ENCODE results near the gene SLC32A1.
A peak's percentile ranks its signal among the peaks of the same experiment; 100 is the strongest.

The SLC32A1 gene

GRCh38 chr20:38729767-38730166 lies 5.5 kb downstream of the SLC32A1 start:
- no peak for DNase-seq

GRCh38 chr20:38730167-38730988 lies 6.1 kb downstream of the SLC32A1 start:
- H3K27me3 ChIP-seq (ENCODE audit: control insufficient read depth in 1 of 2, insufficient read depth in 1 of 2, low read length in 2 of 2) = peaks cover 97 to 98% of the 10 kb centered on the region in 2 experiments
- no peak overlapping the region for H3K18ac ChIP-seq (ENCODE audit: low read depth in 1 of 2, low read length in 2 of 2)
- no peak overlapping the region for H3K9ac ChIP-seq (ENCODE audit: low read length)
- H4K8ac ChIP-seq (ENCODE audit: low read length) = no peak overlapping the region
- peaks cover 4% of the 10 kb centered on the region for H3K9me3 ChIP-seq (ENCODE audit: control insufficient read depth, low read length)
- H3K36me3 ChIP-seq (ENCODE audit: control insufficient read depth in 1 of 2, insufficient read depth in 2 of 2, low read depth in 1 of 2, low read length in 2 of 2) = no peaks in the 10 kb centered on the region
- H3K4me1 ChIP-seq (ENCODE audit: control insufficient read depth, insufficient read depth, low read depth, low read length) = peaks cover 19% of the 10 kb centered on the region
- no peak overlapping the region for H3K4ac ChIP-seq (ENCODE audit: low read depth in 1 of 2, low read length in 2 of 2)
- no peak overlapping the region for H3K4me2 ChIP-seq (ENCODE audit: low read length, poor library complexity, severe bottlenecking)
- no peaks in the 10 kb centered on the region for H3K79me1 ChIP-seq (replicated peaks; ENCODE audit: low read length, poor library complexity, severe bottlenecking)
- H3K23ac ChIP-seq (ENCODE audit: low read length in 2 of 2) = no peak overlapping the region
- H2BK15ac ChIP-seq (ENCODE audit: low read depth, poor library complexity, severe bottlenecking) = no peak overlapping the region
- no peak overlapping the region for H2BK5ac ChIP-seq (ENCODE audit: low read depth, low read length, poor library complexity, severe bottlenecking)
- H3K27ac ChIP-seq (ENCODE audit: low read length, poor library complexity, severe bottlenecking) = no peak overlapping the region
- no peak overlapping the region for H3K14ac ChIP-seq (ENCODE audit: low read length in 2 of 2)
- DNase-seq = no peak
- H2AK5ac ChIP-seq (ENCODE audit: low read length, severe bottlenecking) = no peak overlapping the region
- H4K91ac ChIP-seq (ENCODE audit: low read length) = no peak overlapping the region
- H2BK120ac ChIP-seq (ENCODE audit: low read depth, low read length) = no peak overlapping the region
- 7% methylated on average over 41 of the region's 41 CpGs for WGBS
- no peak overlapping the region for H3K4me3 ChIP-seq (ENCODE audit: insufficient read depth in 1 of 2, low read depth in 1 of 2, low read length in 2 of 2)
- no peak overlapping the region for H2BK12ac ChIP-seq (ENCODE audit: low read length in 2 of 2)
- no peak overlapping the region for H2AFZ ChIP-seq (ENCODE audit: low read depth, low read length)

More at GRCh38 chr20:38729767-38730166, 5.5 kb downstream of the SLC32A1 start:
- peaks cover 4% of the 10 kb centered on the region for H3K9me3 ChIP-seq (ENCODE audit: control insufficient read depth, low read length)
- H2BK12ac ChIP-seq (ENCODE audit: low read length in 2 of 2) = no peak overlapping the region
- no peaks in the 10 kb centered on the region for H3K79me1 ChIP-seq (replicated peaks; ENCODE audit: low read length, poor library complexity, severe bottlenecking)
- H3K27me3 ChIP-seq (ENCODE audit: control insufficient read depth in 1 of 2, insufficient read depth in 1 of 2, low read length in 2 of 2) = peaks cover 97 to 99% of the 10 kb centered on the region in 2 experiments
- no peak overlapping the region for H3K18ac ChIP-seq (ENCODE audit: low read depth in 1 of 2, low read length in 2 of 2)
- no peak overlapping the region for H3K4me2 ChIP-seq (ENCODE audit: low read length, poor library complexity, severe bottlenecking)
- no peak overlapping the region for H2AK5ac ChIP-seq (ENCODE audit: low read length, severe bottlenecking)
- no peaks in the 10 kb centered on the region for H3K36me3 ChIP-seq (ENCODE audit: control insufficient read depth in 1 of 2, insufficient read depth in 2 of 2, low read depth in 1 of 2, low read length in 2 of 2)
- no peak overlapping the region for H3K27ac ChIP-seq (ENCODE audit: low read length, poor library complexity, severe bottlenecking)
- H3K14ac ChIP-seq (ENCODE audit: low read length in 2 of 2) = no peak overlapping the region
- WGBS = 20% methylated on average over 7 of the region's 7 CpGs
- no peak overlapping the region for H4K91ac ChIP-seq (ENCODE audit: low read length)
- H3K9ac ChIP-seq (ENCODE audit: low read length) = no peak overlapping the region
- no peak overlapping the region for H2BK5ac ChIP-seq (ENCODE audit: low read depth, low read length, poor library complexity, severe bottlenecking)
- H2BK15ac ChIP-seq (ENCODE audit: low read depth, poor library complexity, severe bottlenecking) = no peak overlapping the region
- no peak overlapping the region for H3K23ac ChIP-seq (ENCODE audit: low read length in 2 of 2)
- H2BK120ac ChIP-seq (ENCODE audit: low read depth, low read length) = no peak overlapping the region
- H3K4me3 ChIP-seq (ENCODE audit: insufficient read depth in 1 of 2, low read depth in 1 of 2, low read length in 2 of 2) = no peak overlapping the region
- H4K8ac ChIP-seq (ENCODE audit: low read length) = no peak overlapping the region
- H3K4me1 ChIP-seq (ENCODE audit: control insufficient read depth, insufficient read depth, low read depth, low read length) = peaks cover 23% of the 10 kb centered on the region
- no peak overlapping the region for H3K4ac ChIP-seq (ENCODE audit: low read depth in 1 of 2, low read length in 2 of 2)
- H2AFZ ChIP-seq (ENCODE audit: low read depth, low read length) = no peak overlapping the region

GRCh38 chr20:38730989-38731737 lies 6.9 kb downstream of the SLC32A1 start:
- no peak overlapping the region for H2AK5ac ChIP-seq (ENCODE audit: low read length, severe bottlenecking)
- H2BK12ac ChIP-seq (ENCODE audit: low read length in 2 of 2) = no peak overlapping the region
- peaks cover 16% of the 10 kb centered on the region for H3K4me1 ChIP-seq (ENCODE audit: control insufficient read depth, insufficient read depth, low read depth, low read length)
- H3K14ac ChIP-seq (ENCODE audit: low read length in 2 of 2) = no peak overlapping the region
- H2AFZ ChIP-seq (ENCODE audit: low read depth, low read length) = no peak overlapping the region
- H2BK120ac ChIP-seq (ENCODE audit: low read depth, low read length) = no peak overlapping the region
- peak; percentile 61 for DNase-seq
- peak overlapping the region; percentile 54 for H3K4me2 ChIP-seq (ENCODE audit: low read length, poor library complexity, severe bottlenecking)
- H4K91ac ChIP-seq (ENCODE audit: low read length) = no peak overlapping the region
- no peak overlapping the region for H3K9ac ChIP-seq (ENCODE audit: low read length)
- H3K27me3 ChIP-seq (ENCODE audit: control insufficient read depth in 1 of 2, insufficient read depth in 1 of 2, low read length in 2 of 2) = peaks cover 97% of the 10 kb centered on the region in 2 experiments
- peak overlapping the region in 1 of 2 experiments; percentile 63 for H3K4me3 ChIP-seq (ENCODE audit: insufficient read depth in 1 of 2, low read depth in 1 of 2, low read length in 2 of 2)
- H3K36me3 ChIP-seq (ENCODE audit: control insufficient read depth in 1 of 2, insufficient read depth in 2 of 2, low read depth in 1 of 2, low read length in 2 of 2) = no peaks in the 10 kb centered on the region
- no peak overlapping the region for H3K23ac ChIP-seq (ENCODE audit: low read length in 2 of 2)
- H2BK15ac ChIP-seq (ENCODE audit: low read depth, poor library complexity, severe bottlenecking) = no peak overlapping the region
- H3K79me1 ChIP-seq (replicated peaks; ENCODE audit: low read length, poor library complexity, severe bottlenecking) = no peaks in the 10 kb centered on the region
- peaks cover 4% of the 10 kb centered on the region for H3K9me3 ChIP-seq (ENCODE audit: control insufficient read depth, low read length)
- H2BK5ac ChIP-seq (ENCODE audit: low read depth, low read length, poor library complexity, severe bottlenecking) = no peak overlapping the region
- no peak overlapping the region for H3K27ac ChIP-seq (ENCODE audit: low read length, poor library complexity, severe bottlenecking)
- no peak overlapping the region for H4K8ac ChIP-seq (ENCODE audit: low read length)
- H3K4ac ChIP-seq (ENCODE audit: low read depth in 1 of 2, low read length in 2 of 2) = no peak overlapping the region
- WGBS = under 1% methylated on average over 30 of the region's 40 CpGs
- H3K18ac ChIP-seq (ENCODE audit: low read depth in 1 of 2, low read length in 2 of 2) = no peak overlapping the region

- Histone ChIP-seq H3K79me1 (replicated peaks; ENCODE audit: low read length, poor library complexity, severe bottlenecking) (no peaks in the 10 kb centered on the region), H3K9ac (ENCODE audit: low read length) (no peak overlapping the region), H2AK5ac (ENCODE audit: low read length, severe bottlenecking) (no peak overlapping the region), H2BK120ac (ENCODE audit: low read depth, low read length) (no peak overlapping the region), H3K36me3 (ENCODE audit: control insufficient read depth in 1 of 2, insufficient read depth in 2 of 2, low read depth in 1 of 2, low read length in 2 of 2) (no peaks in the 10 kb centered on the region), H2BK5ac (ENCODE audit: low read depth, low read length, poor library complexity, severe bottlenecking) (no peak overlapping the region), H3K27me3 (ENCODE audit: control insufficient read depth in 1 of 2, insufficient read depth in 1 of 2, low read length in 2 of 2) (peaks cover 91 to 93% of the 10 kb centered on the region in 2 experiments), H4K8ac (ENCODE audit: low read length) (no peak overlapping the region), H3K4me1 (ENCODE audit: control insufficient read depth, insufficient read depth, low read depth, low read length) (peaks cover 16% of the 10 kb centered on the region), H3K4me2 (ENCODE audit: low read length, poor library complexity, severe bottlenecking) (no peak overlapping the region), H2BK15ac (ENCODE audit: low read depth, poor library complexity, severe bottlenecking) (no peak overlapping the region), H2BK12ac (ENCODE audit: low read length in 2 of 2) (no peak overlapping the region), H4K91ac (ENCODE audit: low read length) (no peak overlapping the region), H2AFZ (ENCODE audit: low read depth, low read length) (no peak overlapping the region), H3K4me3 (ENCODE audit: insufficient read depth in 1 of 2, low read depth in 1 of 2, low read length in 2 of 2) (no peak overlapping the region), H3K9me3 (ENCODE audit: control insufficient read depth, low read length) (peaks cover 4% of the 10 kb centered on the region), H3K27ac (ENCODE audit: low read length, poor library complexity, severe bottlenecking) (no peak overlapping the region), H3K18ac (ENCODE audit: low read depth in 1 of 2, low read length in 2 of 2) (no peak overlapping the region), H3K4ac (ENCODE audit: low read depth in 1 of 2, low read length in 2 of 2) (no peak overlapping the region), H3K14ac (ENCODE audit: low read length in 2 of 2) (no peak overlapping the region), H3K23ac (ENCODE audit: low read length in 2 of 2) (peak overlapping the region in 1 of 2 experiments; percentile 28)
- no peak for DNase-seq
- WGBS = 23% methylated on average over 1 of the region's 1 CpG
Observed at GRCh38 chr20:38731738-38732113, 7.4 kb downstream of the SLC32A1 start.
